Measurements from ENCODE around the gene ACE2. TPM values are rescaled to one million over a fixed set of nuclear protein-coding genes. Genes with fewer than 3 reads are reported as not detected.

The ACE2 gene
- total and polyA plus RNA-seq, 2 donors (not counting 1 experiment from before 2014, with no cell fraction given), result not detected

GRCh38 chrX:15523088-15523487 is 77.7 kb downstream of the ACE2 start:
- Histone ChIP-seq H3K4me1 (ENCODE audit: control insufficient read depth, extremely low read depth, insufficient read depth, low read length) (no peaks in the 10 kb centered on the region), H3K36me3 (ENCODE audit: control insufficient read depth, insufficient read depth, low read length) (no peaks in the 10 kb centered on the region), H3K4me3 (replicated peaks in 1 of 4; ENCODE audit: control extremely low read depth in 1 of 4, insufficient read depth in 1 of 4, low read depth in 3 of 4, low read length in 4 of 4) (no peak overlapping the region), H3K9ac (ENCODE audit: insufficient read depth, low read length) (no peak overlapping the region), H2AFZ (ENCODE audit: low read length) (no peak overlapping the region), H3K27ac (ENCODE audit: insufficient read depth, low read length) (no peak overlapping the region), H3K79me2 (ENCODE audit: control insufficient read depth, insufficient read depth, low read length) (no peaks in the 10 kb centered on the region), H3K9me3 (ENCODE audit: control insufficient read depth, insufficient read depth, low read depth, low read length) (no peaks in the 10 kb centered on the region), H3K27me3 (ENCODE audit: control insufficient read depth, insufficient read depth, low read length) (no peaks in the 10 kb centered on the region), H4K20me1 (ENCODE audit: control insufficient read depth, extremely low read depth, insufficient read depth, low read length) (no peaks in the 10 kb centered on the region), H3K4me2 (ENCODE audit: extremely low read depth, insufficient read depth, low read length) (no peak overlapping the region)
- no peak for DNase-seq (ENCODE audit: low read depth in 2 of 2)
- no peak for TF ChIP-seq EZH2 (IDR thresholded peaks at IDR 0.05; ENCODE audit: low read length, missing control alignments)
- no peak for TF ChIP-seq CTCF (conservative IDR thresholded peaks at IDR 0.05 in 1 of 2, IDR thresholded peaks at IDR 0.05 in 1 of 2; ENCODE audit: low read depth in 1 of 2, low read length in 2 of 2)

- H3K27me3 ChIP-seq (ENCODE audit: control insufficient read depth, insufficient read depth, low read length), result no peaks in the 10 kb centered on the region
- TF ChIP-seq EZH2 (IDR thresholded peaks at IDR 0.05; ENCODE audit: low read length, missing control alignments) (no peak), CTCF (conservative IDR thresholded peaks at IDR 0.05 in 1 of 2, IDR thresholded peaks at IDR 0.05 in 1 of 2; ENCODE audit: low read depth in 1 of 2, low read length in 2 of 2) (no peak)
- no peak overlapping the region for H3K4me2 ChIP-seq (ENCODE audit: extremely low read depth, insufficient read depth, low read length)
- no peak overlapping the region for H3K9ac ChIP-seq (ENCODE audit: insufficient read depth, low read length)
- DNase-seq (ENCODE audit: low read depth in 2 of 2), result no peak
- H3K9me3 ChIP-seq (ENCODE audit: control insufficient read depth, insufficient read depth, low read depth, low read length), result no peaks in the 10 kb centered on the region
- H2AFZ ChIP-seq (ENCODE audit: low read length), result no peak overlapping the region
- H4K20me1 ChIP-seq (ENCODE audit: control insufficient read depth, extremely low read depth, insufficient read depth, low read length), result no peaks in the 10 kb centered on the region
- no peaks in the 10 kb centered on the region for H3K36me3 ChIP-seq (ENCODE audit: control insufficient read depth, insufficient read depth, low read length)
- no peaks in the 10 kb centered on the region for H3K4me1 ChIP-seq (ENCODE audit: control insufficient read depth, extremely low read depth, insufficient read depth, low read length)
- H3K4me3 ChIP-seq (replicated peaks in 1 of 4; ENCODE audit: control extremely low read depth in 1 of 4, insufficient read depth in 1 of 4, low read depth in 3 of 4, low read length in 4 of 4), result no peak overlapping the region
- H3K27ac ChIP-seq (ENCODE audit: insufficient read depth, low read length), result no peak overlapping the region
- no peaks in the 10 kb centered on the region for H3K79me2 ChIP-seq (ENCODE audit: control insufficient read depth, insufficient read depth, low read length)
Measured at GRCh38 chrX:15522464-15522863, 78.3 kb downstream of the ACE2 start.

- H3K27me3 ChIP-seq (ENCODE audit: control insufficient read depth, insufficient read depth, low read length), result no peaks in the 10 kb centered on the region
- H3K4me3 ChIP-seq (replicated peaks in 1 of 4; ENCODE audit: control extremely low read depth in 1 of 4, insufficient read depth in 1 of 4, low read depth in 3 of 4, low read length in 4 of 4), result no peak overlapping the region
Measured at GRCh38 chrX:15515931-15516330, 84.8 kb downstream of the ACE2 start.

More at GRCh38 chrX:15515931-15516330, 84.8 kb downstream of the ACE2 start:
- H3K9ac ChIP-seq (ENCODE audit: insufficient read depth, low read length), result no peak overlapping the region
- H3K4me2 ChIP-seq (ENCODE audit: extremely low read depth, insufficient read depth, low read length), result no peak overlapping the region
- H3K27ac ChIP-seq (ENCODE audit: insufficient read depth, low read length), result no peak overlapping the region
- no peaks in the 10 kb centered on the region for H3K79me2 ChIP-seq (ENCODE audit: control insufficient read depth, insufficient read depth, low read length)
- no peaks in the 10 kb centered on the region for H4K20me1 ChIP-seq (ENCODE audit: control insufficient read depth, extremely low read depth, insufficient read depth, low read length)
- no peak for TF ChIP-seq EZH2 (IDR thresholded peaks at IDR 0.05; ENCODE audit: low read length, missing control alignments)
- TF ChIP-seq CTCF (conservative IDR thresholded peaks at IDR 0.05 in 1 of 2, IDR thresholded peaks at IDR 0.05 in 1 of 2; ENCODE audit: low read depth in 1 of 2, low read length in 2 of 2), result no peak
- DNase-seq (ENCODE audit: low read depth in 2 of 2), result no peak
- H2AFZ ChIP-seq (ENCODE audit: low read length), result no peak overlapping the region
- no peaks in the 10 kb centered on the region for H3K9me3 ChIP-seq (ENCODE audit: control insufficient read depth, insufficient read depth, low read depth, low read length)
- H3K4me1 ChIP-seq (ENCODE audit: control insufficient read depth, extremely low read depth, insufficient read depth, low read length), result no peaks in the 10 kb centered on the region
- H3K36me3 ChIP-seq (ENCODE audit: control insufficient read depth, insufficient read depth, low read length), result no peaks in the 10 kb centered on the region
